PC-9 (cell line): ENCODE measurements around the gene CACNA1A. TPM values are rescaled to one million over a fixed set of nuclear protein-coding genes. Genes with fewer than 3 reads are reported as not detected.

ENCODE experiments used
- BruUV-seq: library from RNA; stranded (reverse); fragments of 400-500 nt; replicated peaks from 2 replicates; lab custom pipeline; 2021; lab: Mats Ljungman, UMichigan
- CTCF ChIA-PET: fragments of 300-600 bp; sonication (Branson Sonifier 250); formaldehyde crosslinking; loops from one replicate; lab custom pipeline; 2022; ENCODE audit warnings: antibody characterized with exemption; lab: Charles Lee
- POLR2A ChIA-PET: fragments of 300-600 bp; sonication (Branson Sonifier 250); formaldehyde crosslinking; loops from one replicate; lab custom pipeline; 2022; ENCODE audit warnings: antibody characterized with exemption; ENCODE audit not compliant: unreplicated experiment; lab: Charles Lee
- DNase-seq, 2 experiments: peaks; one replicate each; pipeline versions ENCODE4 v3.0.0 to v3.0.0-alpha.2; 2015 to 2022; ENCODE audit warnings: mixed read lengths in 1 of 2
- H2AFZ ChIP-seq: fragments of 200-600 bp; sonication (generic); 2 replicates; pipeline ENCODE4 v1.8.1; 2017; ENCODE audit warnings: antibody characterized with exemption
- H3F3A ChIP-seq: fragments of 200-600 bp; sonication (generic); 2 replicates; pipeline ENCODE4 v1.8.1; 2017; ENCODE audit warnings: antibody characterized with exemption, mild to moderate bottlenecking, low read depth; ENCODE audit not compliant: insufficient read depth
- H3K27ac ChIP-seq: fragments of 200-600 bp; sonication (generic); 2 replicates; pipeline ENCODE4 v1.6.1; 2016; ENCODE audit warnings: mixed run types
- H3K27me3 ChIP-seq: fragments of 200-600 bp; sonication (generic); 2 replicates; pipeline ENCODE4 v1.6.1; 2016; ENCODE audit warnings: low read depth, mixed run types; ENCODE audit not compliant: insufficient read depth
- H3K36me3 ChIP-seq: fragments of 200-600 bp; sonication (generic); 2 replicates; pipeline ENCODE4 v1.6.1; 2016; ENCODE audit warnings: low read depth, mixed run types
- H3K4me1 ChIP-seq: fragments of 200-600 bp; sonication (generic); replicated peaks from 2 replicates; pipeline ENCODE4 v1.6.1; 2016; ENCODE audit warnings: mixed run types; ENCODE audit not compliant: insufficient read depth
- H3K4me2 ChIP-seq: fragments of 200-600 bp; sonication (generic); 2 replicates; pipeline ENCODE4 v1.6.1; 2017; ENCODE audit warnings: mixed run types
- H3K4me3 ChIP-seq: fragments of 200-600 bp; sonication (generic); 2 replicates; pipeline ENCODE4 v1.6.1; 2016; ENCODE audit warnings: mixed run types
- H3K79me2 ChIP-seq: fragments of 200-600 bp; sonication (generic); 2 replicates; pipeline ENCODE4 v1.6.1; 2017; ENCODE audit warnings: low read depth, mixed run types
- H3K9me2 ChIP-seq: fragments of 200-600 bp; sonication (generic); 2 replicates; pipeline ENCODE4 v1.8.1; 2017; ENCODE audit warnings: mild to moderate bottlenecking; ENCODE audit not compliant: insufficient read depth
- H3K9me3 ChIP-seq: fragments of 200-600 bp; sonication (generic); 2 replicates; pipeline ENCODE4 v1.8.1; 2016; ENCODE audit warnings: low read depth; ENCODE audit not compliant: insufficient read depth
- H4K20me1 ChIP-seq: fragments of 200-600 bp; sonication (generic); 2 replicates; pipeline ENCODE4 v1.8.1; 2017; ENCODE audit not compliant: insufficient read depth
- CTCF ChIP-seq: fragments of 200-600 bp; sonication (generic); conservative IDR thresholded peaks from 2 replicates; pipeline ENCODE4 v1.6.1; 2017; ENCODE audit warnings: mixed run types, antibody characterized with exemption, mild to moderate bottlenecking, moderate library complexity
- EZH2 ChIP-seq: fragments of 200-600 bp; sonication (generic); IDR thresholded peaks from 2 replicates; pipeline ENCODE4 v1.8.0; 2017; ENCODE audit warnings: antibody characterized with exemption, low read depth
- intact Hi-C: fragments of 100-400 bp; cut with micrococcal nuclease; formaldehyde crosslinking; loops from one replicate; pipeline ENCODE4 v1.10.0; 2022; ENCODE audit not compliant: unreplicated experiment
- total RNA-seq: library from RNA; stranded (reverse); gene quantifications from 2 replicates; pipeline ENCODE4 v1.2.3, GENCODE V29; 2021

Gene CACNA1A
- total RNA-seq, 1 experiment from 2014 or later: 0.35 TPM

GRCh38 chr19:13252569-13253335, 253.5 kb downstream of the CACNA1A start:
- Histone ChIP-seq H3K27me3 (no peaks in the 10 kb centered on the region), H3F3A (no peaks in the 10 kb centered on the region; the same call in 1 of the 2 replicates), H3K36me3 (no peaks in the 10 kb centered on the region), H3K9me3 (peaks cover 3% of the 10 kb centered on the region; the same call in 1 of the 2 replicates), H3K9me2 (no peaks in the 10 kb centered on the region), H2AFZ (no peak overlapping the region), H3K4me1 (0 out of 2 replicates have a peak, but pooled peaks cover 3% of the 10 kb centered on the region), H4K20me1 (no peaks in the 10 kb centered on the region), H3K4me3 (no peak overlapping the region), H3K79me2 (no peaks in the 10 kb centered on the region), H3K4me2 (no peak overlapping the region), H3K27ac (no peak overlapping the region)
- intact Hi-C loops: no loop called here
- ChIA-PET CTCF (no interaction called here), POLR2A (no interaction called here)
- TF ChIP-seq EZH2 (no peak), CTCF (no peak)
- BruUV-seq: no TSS peak
- DNase-seq: no peak

- TF ChIP-seq CTCF: no peak
- TF ChIP-seq EZH2: no peak
- H3K4me3 ChIP-seq: no peak overlapping the region
- H3K79me2 ChIP-seq: no peaks in the 10 kb centered on the region
- CTCF ChIA-PET: interaction anchor here (0.6 kb wide), 1 partner anchor 468 kb away, joined by 3 read pairs; no protein-coding TSS in a partner anchor
- H3K36me3 ChIP-seq: no peaks in the 10 kb centered on the region
- no TSS peak for BruUV-seq
- no peaks in the 10 kb centered on the region for H3K9me2 ChIP-seq
- H3K27ac ChIP-seq: no peak overlapping the region
- no peaks in the 10 kb centered on the region for H3K27me3 ChIP-seq
- H2AFZ ChIP-seq: no peak overlapping the region
- H4K20me1 ChIP-seq: no peaks in the 10 kb centered on the region
- H3F3A ChIP-seq: peaks cover 5% of the 10 kb centered on the region; the same call in 1 of the 2 replicates
- H3K4me2 ChIP-seq: no peak overlapping the region
- 0 out of 2 replicates have a peak, but pooled peaks cover 3% of the 10 kb centered on the region for H3K4me1 ChIP-seq
- no peaks in the 10 kb centered on the region for H3K9me3 ChIP-seq
- intact Hi-C loops: no loop called here
- POLR2A ChIA-PET: no interaction called here
- no peak for DNase-seq
Measured at GRCh38 chr19:13244920-13245319, 261.4 kb downstream of the CACNA1A start.

GRCh38 chr19:13241231-13242104, 264.8 kb downstream of the CACNA1A start:
- Histone ChIP-seq H3K9me2 (no peaks in the 10 kb centered on the region), H3K4me3 (no peak overlapping the region), H3F3A (peaks cover 5% of the 10 kb centered on the region; the same call in 1 of the 2 replicates), H3K27me3 (no peaks in the 10 kb centered on the region; the same call in 1 of the 2 replicates), H4K20me1 (no peaks in the 10 kb centered on the region), H3K4me2 (no peak overlapping the region), H3K9me3 (no peaks in the 10 kb centered on the region), H3K79me2 (no peaks in the 10 kb centered on the region), H2AFZ (no peak overlapping the region), H3K4me1 (no peaks in the 10 kb centered on the region), H3K36me3 (no peaks in the 10 kb centered on the region), H3K27ac (no peak overlapping the region)
- CTCF ChIA-PET: no interaction called here
- intact Hi-C loops: no loop called here
- DNase-seq: peak in 1 of 2 experiments; percentile 29
- no peak; the same call in 1 of the 2 replicates for TF ChIP-seq CTCF
- no peak for TF ChIP-seq EZH2
- POLR2A ChIA-PET: no interaction called here
- BruUV-seq: no TSS peak
